NCI-H2171 (cell line): Measurements from ENCODE around the gene TOMM34.

ENCODE experiments used
- DNase-seq: peaks from one replicate; lab custom pipeline; 2025; lab: John Stamatoyannopoulos, UW

TOMM34 gene

GRCh38 chr20:44930517-44931168, 29.6 kb downstream of the TOMM34 start:
- DNase-seq = no peak

- no peak for DNase-seq
Observed at GRCh38 chr20:44928595-44928994, 31.6 kb downstream of the TOMM34 start.

GRCh38 chr20:44924541-44924940, 35.7 kb downstream of the TOMM34 start:
- no peak for DNase-seq

- no peak for DNase-seq
Observed at GRCh38 chr20:44921447-44921846, 38.8 kb downstream of the TOMM34 start.

GRCh38 chr20:44918761-44919160, 41.4 kb downstream of the TOMM34 start:
- DNase-seq = no peak

- DNase-seq = no peak
Observed at GRCh38 chr20:44918342-44918741, 41.9 kb downstream of the TOMM34 start.

GRCh38 chr20:44917399-44917798, 42.8 kb downstream of the TOMM34 start:
- no peak for DNase-seq

GRCh38 chr20:44916586-44916985, 43.6 kb downstream of the TOMM34 start:
- no peak for DNase-seq

GRCh38 chr20:44914924-44915323, 45.3 kb downstream of the TOMM34 start:
- DNase-seq = no peak

- DNase-seq = no peak
Observed at GRCh38 chr20:44912189-44912588, 48.0 kb downstream of the TOMM34 start.

GRCh38 chr20:44911264-44911921, 48.8 kb downstream of the TOMM34 start:
- DNase-seq = no peak

GRCh38 chr20:44910690-44911262, 49.4 kb downstream of the TOMM34 start:
- DNase-seq = no peak

- peak; percentile 81 for DNase-seq
Observed at GRCh38 chr20:44909872-44910689, 50.1 kb downstream of the TOMM34 start, which contains the start of gene PABPC1L. Gene PABPC1L, plus strand, starts transcription at chr20:44910060. Its CDS starts 84 bp downstream, at chr20:44910144.

- DNase-seq = no peak
Observed at GRCh38 chr20:44908987-44909871, 51.0 kb downstream of the TOMM34 start.

- no peak for DNase-seq
Observed at GRCh38 chr20:44904377-44904776, 55.8 kb downstream of the TOMM34 start.

GRCh38 chr20:44901974-44902373, 58.2 kb downstream of the TOMM34 start:
- no peak for DNase-seq

- DNase-seq = no peak
Observed at GRCh38 chr20:44900231-44900854, 59.9 kb downstream of the TOMM34 start.

- DNase-seq = no peak
Observed at GRCh38 chr20:44897133-44897532, 63.1 kb downstream of the TOMM34 start.

GRCh38 chr20:44896583-44896982, 63.6 kb downstream of the TOMM34 start:
- DNase-seq = no peak

- DNase-seq = no peak
Observed at GRCh38 chr20:44894959-44895358, 65.2 kb downstream of the TOMM34 start.
